ENCODE data around the gene ZNF57. TPM values are rescaled to one million over a fixed set of nuclear protein-coding genes. Genes with fewer than 3 reads are reported as not detected.
"Not testable (repeated sequence)": the region's sequence is repeated elsewhere in the genome, so short reads cannot be mapped to it uniquely, and the experiment has no call there.

ZNF57 gene
- total RNA-seq, 1 donor from 2014 or later: 3.4 TPM

- DNase-seq (ENCODE audit: low read depth in 2 of 2): no peak
Measured at GRCh38 chr19:2952953-2953481, 52.3 kb downstream of the ZNF57 start.

- DNase-seq (ENCODE audit: low read depth in 2 of 2): no peak
Measured at GRCh38 chr19:2957160-2957559, 56.4 kb downstream of the ZNF57 start.

- no peak for DNase-seq (ENCODE audit: low read depth in 2 of 2)
Measured at GRCh38 chr19:2960120-2960519, 59.4 kb downstream of the ZNF57 start.

- peak; percentile 87 for DNase-seq (ENCODE audit: low read depth in 2 of 2)
Measured at GRCh38 chr19:2962018-2962670, 61.4 kb downstream of the ZNF57 start.

GRCh38 chr19:2963122-2963521, 62.4 kb downstream of the ZNF57 start:
- DNase-seq (ENCODE audit: low read depth in 2 of 2): no peak

GRCh38 chr19:2963631-2964030, 62.9 kb downstream of the ZNF57 start:
- not testable (repeated sequence) for DNase-seq (ENCODE audit: low read depth in 2 of 2)

- no peak for DNase-seq (ENCODE audit: low read depth in 2 of 2)
Measured at GRCh38 chr19:2964874-2965273, 64.1 kb downstream of the ZNF57 start.

GRCh38 chr19:2967972-2968371, 67.2 kb downstream of the ZNF57 start:
- DNase-seq (ENCODE audit: low read depth in 2 of 2): no peak

Other genes with a start within 250 kb of the ZNF57 start
- gene GNG7, start 198.2 kb upstream of the ZNF57 start, total RNA-seq: 0.87 and 1.2 TPM in 2 replicates
- gene DIRAS1, start 179.6 kb upstream of the ZNF57 start, total RNA-seq: under 0.01 and 0.22 TPM in 2 replicates
- 15.9 and 21.4 TPM in 2 replicates for gene SLC39A3, start 160.9 kb upstream of the ZNF57 start, total RNA-seq
- 26.8 and 28.4 TPM in 2 replicates for gene SGTA, start 117.7 kb upstream of the ZNF57 start, total RNA-seq
- 26.6 and 36.8 TPM in 2 replicates for gene THOP1, start 115.4 kb upstream of the ZNF57 start, total RNA-seq
- 2.2 and 3.2 TPM in 2 replicates for gene ZNF554, start 81.1 kb upstream of the ZNF57 start, total RNA-seq
- 2.2 and 3.0 TPM in 2 replicates for gene ZNF555, start 59.5 kb upstream of the ZNF57 start, total RNA-seq
- gene ZNF556, start 33.6 kb upstream of the ZNF57 start, total RNA-seq: not detected in 2 replicates
- gene ZNF77, start 44.0 kb downstream of the ZNF57 start, total RNA-seq: 3.3 and 3.4 TPM in 2 replicates
- gene TLE6, start 76.6 kb downstream of the ZNF57 start, total RNA-seq: 0.99 and 1.1 TPM in 2 replicates
- 7.2 and 17.5 TPM in 2 replicates for gene TLE2, start 128.4 kb downstream of the ZNF57 start, total RNA-seq
- gene TLE5, start 161.6 kb downstream of the ZNF57 start, total RNA-seq: 103 and 142 TPM in 2 replicates
- gene GNA11, start 193.4 kb downstream of the ZNF57 start, total RNA-seq: 41.4 and 58.7 TPM in 2 replicates
- gene GNA15, start 235.1 kb downstream of the ZNF57 start, total RNA-seq: under 0.01 TPM in 1 of 2 replicates, not detected in the other